ENCODE results near the gene RPP40. TPM values are rescaled to one million over a fixed set of nuclear protein-coding genes. Genes with fewer than 3 reads are reported as not detected.

The RPP40 gene
- total and polyA plus RNA-seq, 9 of the 15 experiments (the other 6 are each of a cell fraction or from before 2014, with no cell fraction given): 22.6 to 114 (median 39.0) TPM

GRCh38 chr6:5003604-5004372, at the start of gene RPP40 (continued):
- peak; percentile 87 for TF ChIP-seq ZNF592 (IDR thresholded peaks at IDR 0.05)
- TF ChIP-seq RB1 (IDR thresholded peaks at IDR 0.05; ENCODE audit: low read depth): peak; percentile 72
- peak; percentile 6; the same call in 1 of the 2 replicates for TF ChIP-seq KLF6 (CRISPR knock-in tag; IDR thresholded peaks at IDR 0.05; ENCODE audit: borderline replicate concordance)
- TF ChIP-seq MYBL2 (IDR thresholded peaks at IDR 0.05; ENCODE audit: low read depth): no peak
- TF ChIP-seq MYBL2 (CRISPR knock-in tag; IDR thresholded peaks at IDR 0.05; ENCODE audit: borderline replicate concordance): no peak
- TF ChIP-seq ATF1 (CRISPR knock-in tag; IDR thresholded peaks at IDR 0.05): no peak
- peak; percentile 91 for TF ChIP-seq ATF1 (tag; IDR thresholded peaks at IDR 0.05)
- peak; percentile 88 for TF ChIP-seq RBBP5 (IDR thresholded peaks at IDR 0.05; ENCODE audit: borderline replicate concordance, insufficient read depth, low read length, poor library complexity, severe bottlenecking)
- no peak for TF ChIP-seq ZNF121 (CRISPR knock-in tag; conservative IDR thresholded peaks at IDR 0.05)
- no peak for TF ChIP-seq SMAD1 (IDR thresholded peaks at IDR 0.05; ENCODE audit: low read depth, low read length, partially characterized antibody)
- TF ChIP-seq SAP30 (IDR thresholded peaks at IDR 0.05; ENCODE audit: borderline replicate concordance, insufficient read depth, low read depth, low read length, poor library complexity, severe bottlenecking): peak; percentile 98
- peak; percentile 77 for TF ChIP-seq ZBTB33 (CRISPR knock-in tag; IDR thresholded peaks at IDR 0.05)
- peak; percentile 34 for TF ChIP-seq CCNT2 (IDR thresholded peaks at IDR 0.05; ENCODE audit: borderline replicate concordance, extremely low read depth, insufficient read length, low read depth, low read length)
- TF ChIP-seq ZBED1 (IDR thresholded peaks at IDR 0.05): 0 out of 2 replicates have a peak, but pooled peaks have one; percentile 67
- TF ChIP-seq, protein P1, sequence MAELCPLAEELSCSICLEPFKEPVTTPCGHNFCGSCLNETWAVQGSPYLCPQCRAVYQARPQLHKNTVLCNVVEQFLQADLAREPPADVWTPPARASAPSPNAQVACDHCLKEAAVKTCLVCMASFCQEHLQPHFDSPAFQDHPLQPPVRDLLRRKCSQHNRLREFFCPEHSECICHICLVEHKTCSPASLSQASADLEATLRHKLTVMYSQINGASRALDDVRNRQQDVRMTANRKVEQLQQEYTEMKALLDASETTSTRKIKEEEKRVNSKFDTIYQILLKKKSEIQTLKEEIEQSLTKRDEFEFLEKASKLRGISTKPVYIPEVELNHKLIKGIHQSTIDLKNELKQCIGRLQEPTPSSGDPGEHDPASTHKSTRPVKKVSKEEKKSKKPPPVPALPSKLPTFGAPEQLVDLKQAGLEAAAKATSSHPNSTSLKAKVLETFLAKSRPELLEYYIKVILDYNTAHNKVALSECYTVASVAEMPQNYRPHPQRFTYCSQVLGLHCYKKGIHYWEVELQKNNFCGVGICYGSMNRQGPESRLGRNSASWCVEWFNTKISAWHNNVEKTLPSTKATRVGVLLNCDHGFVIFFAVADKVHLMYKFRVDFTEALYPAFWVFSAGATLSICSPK (IDR thresholded peaks at IDR 0.05; ENCODE audit: borderline replicate concordance): peak; percentile 69; the same call in 1 of the 2 replicates
- 0 out of 2 replicates have a peak, but pooled peaks have one; percentile 59 for TF ChIP-seq MTA3 (IDR thresholded peaks at IDR 0.05; ENCODE audit: borderline replicate concordance)
- TF ChIP-seq HNRNPLL (IDR thresholded peaks at IDR 0.05; ENCODE audit: low read depth, low read length, poor library complexity, severe bottlenecking): peak; percentile 46
- TF ChIP-seq ZNF717 (CRISPR knock-in tag; IDR thresholded peaks at IDR 0.05): no peak
- no peak for TF ChIP-seq ZNF75A (CRISPR knock-in tag; IDR thresholded peaks at IDR 0.05)
- 0 out of 2 replicates have a peak, but pooled peaks have one; percentile 5 for TF ChIP-seq NFE2 (IDR thresholded peaks at IDR 0.05; ENCODE audit: low read depth)

Measured in K562 (cell line).